Stimulated activated CD4-positive, alpha-beta T cell treated with anti-CD3 and anti-CD28 coated beads, Interleukin-12 subunit alpha, Interleukin-12 subunit beta, amount 100 ng/mL, for 24 hours (primary cell): ENCODE measurements around the gene URAD.
A peak's percentile ranks its signal among the peaks of the same experiment; 100 is the strongest.

ENCODE experiments used
- DNase-seq, 2 experiments: peaks; one replicate each; pipeline ENCODE4 v3.0.0-alpha.2; 2020; ENCODE audit warnings: low read depth in 2 of 2

URAD gene

GRCh38 chr13:27956576-27957300 is 31.8 kb downstream of the URAD start:
- no peak for DNase-seq

DNA sequence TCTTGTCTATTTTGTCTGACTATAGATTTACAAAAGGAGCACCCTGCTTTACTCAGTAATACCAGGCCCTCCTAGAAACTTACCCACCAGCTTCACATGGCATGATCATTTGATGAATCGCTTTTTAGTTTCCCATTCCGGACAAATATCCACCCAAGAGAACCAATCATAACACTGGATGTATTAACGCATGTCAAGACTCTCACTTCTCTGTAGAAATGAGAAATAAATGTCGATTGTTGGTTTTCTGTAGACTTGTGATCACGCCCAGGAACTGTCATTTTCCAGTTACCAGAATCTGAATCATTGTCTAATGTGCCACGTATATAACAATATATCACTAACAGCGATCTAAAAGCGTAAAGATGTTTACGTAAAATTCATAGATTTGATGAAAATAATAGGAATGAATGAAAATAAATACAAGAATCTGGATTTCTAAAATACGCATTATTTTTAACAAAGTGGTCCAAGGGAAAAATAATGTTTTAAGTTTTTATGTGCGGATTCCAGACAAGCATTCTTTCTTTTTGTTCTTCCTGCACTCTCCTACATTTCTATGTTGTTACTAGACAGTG is 33.4 kb downstream of the URAD start:
- DNase-seq, result no peak

DNA sequence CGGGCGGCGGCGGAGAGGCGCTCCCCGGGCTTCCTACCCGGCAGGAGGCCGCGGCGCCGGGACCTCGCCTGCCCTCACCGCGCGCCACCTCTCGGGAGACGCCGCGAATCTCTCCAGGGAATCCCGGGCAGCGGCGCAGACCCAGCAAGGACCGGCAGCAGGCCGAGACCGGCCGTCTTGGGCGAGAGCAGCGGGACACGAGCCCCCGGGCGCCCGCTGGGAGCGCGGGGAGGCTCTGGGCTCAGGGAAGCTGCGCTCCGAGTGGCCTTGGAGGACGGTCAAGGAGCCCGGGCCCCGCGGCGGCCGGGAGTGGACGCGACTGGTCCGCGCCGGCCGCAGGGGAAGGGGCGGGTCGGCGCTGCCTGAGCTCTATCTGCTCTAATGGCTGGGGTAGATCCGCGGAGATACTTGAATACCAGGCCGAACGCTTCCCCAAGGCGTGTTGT is 34.1 kb downstream of the URAD start:
- DNase-seq, result no peak

GRCh38 chr13:27953676-27954405 is 34.7 kb downstream of the URAD start:
- DNase-seq, result peak; percentile 27 to 72

- no peak for DNase-seq
Measured at GRCh38 chr13:27952876-27953675, 35.4 kb downstream of the URAD start.

DNA sequence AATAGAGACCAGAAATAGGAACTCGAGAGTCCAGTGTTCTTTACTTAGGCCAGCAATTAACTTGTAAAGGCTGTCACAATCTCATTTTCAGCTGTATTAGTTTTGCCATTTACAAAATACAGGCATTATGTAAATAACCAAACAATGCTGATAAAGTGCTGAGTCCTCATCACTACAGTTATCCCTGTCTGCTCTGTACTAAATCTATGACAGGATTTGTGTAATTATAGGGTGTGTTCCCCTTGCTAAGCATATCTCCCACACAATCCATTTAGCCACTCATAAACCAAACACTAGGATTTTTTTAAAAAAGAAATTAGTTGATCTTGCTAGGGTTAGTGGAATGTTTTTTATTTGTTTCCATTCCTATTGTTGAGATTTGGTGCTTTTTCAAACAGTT is 45.5 kb downstream of the URAD start:
- DNase-seq, result no peak

- no peak for DNase-seq
Measured at GRCh38 chr13:27933580-27934328, 54.7 kb downstream of the URAD start.

DNA sequence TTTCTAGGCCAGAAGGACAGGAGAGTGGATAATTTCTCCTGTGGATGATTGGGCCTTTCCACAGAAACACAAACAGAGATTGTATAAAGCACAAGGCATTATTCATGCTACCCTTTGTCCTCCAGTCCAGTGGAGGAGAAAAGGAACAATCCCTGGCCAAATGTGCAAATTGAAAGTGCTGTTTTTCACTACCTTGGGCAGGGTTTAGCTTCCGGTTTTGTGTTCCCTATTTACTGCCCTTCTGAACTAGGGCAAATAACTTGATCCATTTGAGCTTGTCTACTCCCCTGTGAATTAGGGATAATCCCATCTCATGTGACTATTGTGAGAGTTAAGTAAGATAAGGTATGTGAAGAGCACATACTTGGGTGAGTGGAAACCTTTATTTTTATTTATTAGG is 55.4 kb downstream of the URAD start:
- no peak for DNase-seq

DNA sequence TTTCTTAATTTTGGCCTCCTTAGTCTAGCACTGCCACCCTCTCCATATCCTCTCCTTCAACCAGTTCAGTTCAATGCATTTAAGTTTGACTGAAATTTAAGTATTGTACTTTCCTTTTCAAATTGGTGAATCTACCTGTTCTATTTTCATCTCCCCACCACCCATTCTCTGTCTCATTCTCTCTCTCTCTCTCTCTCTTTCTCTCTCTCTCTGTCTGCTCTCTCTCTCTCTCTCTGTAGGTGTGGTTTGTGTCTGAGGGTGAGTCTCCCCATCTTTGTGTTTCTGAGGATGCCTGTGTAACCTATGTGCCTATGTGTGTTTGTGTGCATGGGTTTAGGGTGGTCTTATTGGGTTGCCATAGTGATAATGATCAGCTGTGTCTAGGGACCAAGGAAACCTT is 58.6 kb downstream of the URAD start:
- DNase-seq, result no peak

DNA sequence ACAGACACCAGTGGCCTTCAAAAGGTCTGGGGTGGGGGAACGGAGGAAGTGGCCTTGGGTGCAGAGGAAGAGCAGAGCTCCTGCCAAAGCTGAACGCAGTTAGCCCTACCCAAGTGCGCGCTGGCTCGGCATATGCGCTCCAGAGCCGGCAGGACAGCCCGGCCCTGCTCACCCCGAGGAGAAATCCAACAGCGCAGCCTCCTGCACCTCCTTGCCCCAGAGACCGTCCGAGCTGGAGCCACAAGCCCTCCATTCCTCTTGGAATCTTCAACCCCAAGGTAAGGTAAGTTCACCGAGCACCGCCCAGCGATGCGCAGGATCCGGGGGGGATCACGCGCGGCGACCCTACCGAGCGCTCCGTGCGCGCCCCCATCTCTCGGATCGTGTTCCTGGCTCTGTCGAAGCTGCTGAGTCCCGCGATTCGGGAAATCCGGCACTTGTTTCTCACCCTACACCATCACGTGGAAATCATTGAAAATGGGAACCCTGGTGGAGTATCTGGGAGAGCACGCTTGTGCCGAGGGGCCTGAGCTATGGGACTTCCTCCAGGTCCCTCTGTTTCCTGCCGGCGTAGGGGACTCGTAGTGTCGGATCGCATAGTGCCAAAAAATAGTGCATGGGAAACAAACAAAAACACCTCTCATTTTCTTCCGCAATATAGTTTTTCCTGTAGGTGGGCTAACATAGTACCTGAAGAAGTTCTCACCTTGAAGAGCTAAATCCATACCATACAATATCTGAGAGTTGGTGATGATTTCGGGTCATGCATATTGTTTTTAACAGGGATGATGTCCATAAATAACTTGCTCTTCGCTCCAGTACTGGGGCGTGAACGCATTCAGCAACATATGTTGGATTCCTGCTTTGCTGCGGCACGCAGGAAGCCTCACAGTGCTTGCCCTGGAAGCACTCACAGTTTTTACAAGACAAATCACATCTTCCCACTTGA is 59.4 kb downstream of the URAD start:
- no peak for DNase-seq

GRCh38 chr13:27928353-27928804 is 60.1 kb downstream of the URAD start:
- no peak for DNase-seq
